Lower leg skin (tissue), 4 donors: ENCODE data around the gene DOCK9. TPM values are rescaled to one million over a fixed set of nuclear protein-coding genes. Genes with fewer than 3 reads are reported as not detected.

Experiments used
- DNase-seq, 2 donors: peaks; one replicate each; pipeline ENCODE4 v3.0.0-alpha.2; 2019; ENCODE audit warnings: low spot score in 2 of 2
- H3K4me3 ChIP-seq: fragments of 200-600 bp; sonication (generic); 2 replicates; pipeline ENCODE4 v1.5.1; 2017; ENCODE audit warnings: mild to moderate bottlenecking, low read depth; ENCODE audit not compliant: poor library complexity, severe bottlenecking
- CTCF ChIP-seq, 3 donors: fragments of 450-650 bp; IDR thresholded peaks; one replicate each; pipeline ENCODE4 v1.5.1; 2016; ENCODE audit warnings: antibody characterized with exemption in 3 of 3, mild to moderate bottlenecking in 3 of 3, moderate library complexity in 2 of 3
- POLR2A ChIP-seq, 2 donors: fragments of 450-650 bp; IDR thresholded peaks; one replicate each; pipeline ENCODE4 v1.6.1; 2016 to 2017; ENCODE audit warnings: antibody characterized with exemption in 2 of 2, mild to moderate bottlenecking in 1 of 2, moderate library complexity in 1 of 2
- WGBS, 2 donors: methylation state at CpG; one replicate each; pipeline ENCODE4 v1.1.5; 2018; 5-methylcytosine and 5-hydroxymethylcytosine counted together
- intact Hi-C: fragments of 100-400 bp; cut with DNase I; formaldehyde crosslinking; loops from one replicate; pipeline ENCODE4 v1.15.0; 2023; ENCODE audit warnings: low total_unique reads
- total RNA-seq, 4 donors: library from RNA; depleted of rRNA; stranded (reverse); fragments of >200 nt; gene quantifications; one replicate each; pipeline ENCODE4 v1.1.0, GENCODE V29; 2016

The DOCK9 gene
- total RNA-seq, 4 donors from 2014 or later = 189 to 292 (median 271) TPM

- intact Hi-C loops = no loop called here
- peak in 1 of 2 donors; percentile 49 for DNase-seq
- 90 to 94% methylated on average over 8 of the region's 8 CpGs for WGBS, 2 donors
- TF ChIP-seq POLR2A (IDR thresholded peaks at IDR 0.05) (no peak), CTCF (IDR thresholded peaks at IDR 0.05) (no peak)
- no peak overlapping the region for H3K4me3 ChIP-seq
Measured at GRCh38 chr13:98746968-98747367, 230.9 kb downstream of the DOCK9 start.

Other genes with a start within 250 kb of the DOCK9 start
- gene SLC15A1, start 225.4 kb downstream of the DOCK9 start, total RNA-seq = 10 to 100 TPM; 31.0 to 70.9 (median 40.1) TPM
- gene UBAC2, start 222.8 kb upstream of the DOCK9 start, total RNA-seq = 100 to 1,000 TPM in 2 of 4 donors, 10 to 100 TPM in 2; 94.8 to 125 (median 106) TPM